HG02571 (cell line): ENCODE data around the gene FLT4.
"Not testable (repeated sequence)": the region's sequence is repeated elsewhere in the genome, so short reads cannot be mapped to it uniquely, and the experiment has no call there.

Source experiments
- ATAC-seq: cut with Tn5 transposase; IDR thresholded peaks from one replicate; pipeline ENCODE4 v1.9.1; 2021; ENCODE audit warnings: mild to moderate bottlenecking, moderate library complexity; ENCODE audit not compliant: unreplicated experiment

The FLT4 gene

GRCh38 chr5:180649297-180650039 is at the start of gene FLT4:
FLT4 (minus strand) TSS chr5:180649600; CDS start chr5:180649545, 55 bp downstream.
- ATAC-seq: no peak

GRCh38 chr5:180699042-180699441 is 49.6 kb upstream of the FLT4 start:
- ATAC-seq: no peak

GRCh38 chr5:180696116-180696515 is 46.7 kb upstream of the FLT4 start:
- no peak for ATAC-seq

- ATAC-seq: no peak
These were observed 43.0 kb upstream of the FLT4 start for GRCh38 chr5:180692429-180692828.

GRCh38 chr5:180691046-180691445 is 41.6 kb upstream of the FLT4 start:
- no peak for ATAC-seq

- ATAC-seq: no peak
These were observed 41.2 kb upstream of the FLT4 start for GRCh38 chr5:180690562-180690961.

- ATAC-seq: no peak
These were observed 40.4 kb upstream of the FLT4 start for GRCh38 chr5:180689775-180690174.

- no peak for ATAC-seq
These were observed 39.8 kb upstream of the FLT4 start for GRCh38 chr5:180689071-180689694.

- ATAC-seq: no peak
These were observed 39.1 kb upstream of the FLT4 start for GRCh38 chr5:180688330-180689070.

- ATAC-seq: not testable (repeated sequence)
These were observed 37.4 kb upstream of the FLT4 start for GRCh38 chr5:180686799-180687198.

- no peak for ATAC-seq
These were observed 35.3 kb upstream of the FLT4 start for GRCh38 chr5:180684623-180685161.

GRCh38 chr5:180683220-180683922 is 34.0 kb upstream of the FLT4 start:
- ATAC-seq: no peak

GRCh38 chr5:180682560-180682959 is 33.2 kb upstream of the FLT4 start:
- ATAC-seq: no peak

GRCh38 chr5:180682008-180682407 is 32.6 kb upstream of the FLT4 start:
- ATAC-seq: not testable (repeated sequence)

- ATAC-seq: not testable (repeated sequence)
These were observed 28.9 kb upstream of the FLT4 start for GRCh38 chr5:180678319-180678718.

GRCh38 chr5:180675036-180675635 is 25.7 kb upstream of the FLT4 start:
- no peak for ATAC-seq

- not testable (repeated sequence) for ATAC-seq
These were observed 24.7 kb upstream of the FLT4 start for GRCh38 chr5:180674090-180674475.

- no peak for ATAC-seq
These were observed 24.1 kb upstream of the FLT4 start for GRCh38 chr5:180673371-180674089.

GRCh38 chr5:180671958-180672524 is 22.6 kb upstream of the FLT4 start:
- ATAC-seq: not testable (repeated sequence)
